GM18517 (cell line): ENCODE results near the gene SPSB4.

ENCODE experiments used
- ATAC-seq: cut with Tn5 transposase; IDR thresholded peaks from one replicate; pipeline ENCODE4 v1.9.1; 2021; ENCODE audit warnings: mild to moderate bottlenecking, moderate library complexity; ENCODE audit not compliant: unreplicated experiment

Gene SPSB4

DNA sequence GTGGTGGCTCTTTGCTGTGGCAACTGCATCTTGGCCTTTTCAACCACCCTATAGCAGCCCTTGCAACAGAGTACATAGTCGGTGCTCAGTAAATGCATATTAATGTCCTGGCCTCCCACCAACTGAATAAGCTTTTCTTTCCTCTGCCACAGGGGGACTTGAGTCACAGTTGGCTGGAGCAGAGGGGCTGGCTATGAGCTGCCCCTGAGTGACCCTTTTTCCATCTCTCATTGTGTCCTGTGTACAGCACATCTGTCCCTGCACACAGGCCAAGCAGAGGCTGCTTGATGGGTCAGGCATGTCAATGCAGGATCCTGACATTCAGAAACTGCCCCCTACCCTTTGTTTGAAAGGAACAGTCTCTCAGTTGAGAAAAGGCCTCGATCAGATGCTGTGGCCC is 22.4 kb downstream of the SPSB4 start:
- ATAC-seq: no peak

DNA sequence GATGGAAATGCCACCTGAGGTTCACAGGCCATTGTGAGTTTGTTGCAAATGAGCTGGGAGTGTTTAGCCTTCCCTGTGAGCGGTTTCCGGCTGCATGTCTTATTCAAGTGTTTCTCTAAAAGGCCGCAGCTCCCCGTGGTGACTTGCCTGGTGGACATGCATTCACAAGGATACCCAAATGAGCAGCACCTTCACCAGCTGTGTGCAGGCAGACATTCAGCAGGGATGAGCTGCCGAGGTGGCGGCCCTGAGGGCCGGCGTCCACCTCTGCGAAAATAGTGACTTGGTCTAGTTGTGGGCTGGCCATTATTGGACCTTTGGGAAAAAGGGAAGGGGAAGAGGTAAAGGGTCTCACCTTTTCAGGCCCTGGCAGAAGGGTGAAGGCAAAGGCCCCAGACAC is 23.4 kb downstream of the SPSB4 start:
- no peak for ATAC-seq

DNA sequence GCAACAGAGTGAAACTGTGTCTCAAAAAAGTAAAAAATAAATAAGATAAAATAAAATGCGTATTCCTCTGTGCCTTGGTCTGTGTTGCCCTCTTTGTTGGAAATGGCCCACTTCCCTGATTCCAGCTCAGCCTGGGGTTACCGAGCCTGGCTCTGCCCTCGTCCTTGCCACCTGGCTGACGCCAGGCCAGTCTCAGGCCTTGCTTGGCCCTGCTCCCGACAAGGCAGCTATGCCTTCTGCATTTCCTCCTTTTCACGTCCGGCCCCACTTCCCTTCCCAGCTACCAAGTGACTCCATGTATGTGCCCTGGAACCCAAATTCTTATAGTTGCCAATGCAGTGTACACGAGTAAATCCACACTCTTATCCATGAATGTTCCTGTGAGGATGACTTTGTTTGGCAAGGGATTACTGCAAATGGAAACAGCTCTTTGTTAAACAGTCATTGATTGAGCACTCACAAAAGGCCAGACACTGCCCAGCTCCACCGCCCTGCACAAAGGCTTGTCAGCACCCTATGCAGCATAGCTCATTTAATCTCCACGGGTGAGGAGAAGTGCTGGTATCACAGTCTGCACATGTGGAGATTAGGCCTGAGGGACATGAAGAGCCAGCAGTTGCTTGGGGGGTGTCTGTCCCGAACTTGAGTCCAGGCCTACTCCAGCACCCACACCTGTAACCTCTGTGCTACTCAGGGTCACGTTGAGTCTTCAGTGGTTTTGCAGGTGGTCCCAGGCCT is 25.1 kb downstream of the SPSB4 start:
- no peak for ATAC-seq

DNA sequence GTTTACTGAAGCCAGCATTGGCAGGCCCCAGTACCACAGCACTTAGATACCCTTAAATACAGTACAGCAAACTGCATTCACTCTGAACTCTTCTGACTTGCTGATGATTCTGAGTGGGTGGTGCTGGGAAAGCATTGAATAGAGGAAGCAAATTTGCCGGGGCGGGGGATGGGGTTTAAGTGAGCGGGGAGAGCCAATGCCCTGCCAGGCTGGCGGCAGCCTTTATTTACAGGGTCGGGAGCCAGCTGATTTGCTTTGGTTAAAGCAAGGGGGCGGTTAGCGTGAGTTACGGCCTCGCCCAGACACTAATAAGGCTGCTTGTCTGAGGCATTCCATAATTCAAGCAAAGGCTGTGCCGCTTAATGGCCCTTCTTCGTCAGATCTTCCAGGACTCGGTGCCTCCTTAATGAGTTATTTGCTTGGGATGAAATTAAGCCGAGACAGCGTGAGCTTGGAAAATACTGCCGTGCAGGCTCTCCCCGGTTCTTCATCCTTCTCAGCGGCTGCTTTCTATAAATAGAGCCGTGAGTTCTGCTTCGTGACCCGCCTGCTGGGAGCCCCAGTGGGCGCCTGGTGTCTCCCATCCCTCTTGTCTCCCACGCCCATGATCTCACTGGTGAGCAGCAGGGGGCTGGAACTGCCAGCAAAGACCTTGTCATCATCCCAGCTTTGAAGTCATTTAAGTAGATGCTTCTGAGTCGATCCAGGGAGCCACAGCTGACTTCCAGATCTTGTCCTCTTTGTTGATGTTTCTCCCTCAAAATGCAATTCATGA is 25.8 kb downstream of the SPSB4 start:
- no peak for ATAC-seq

DNA sequence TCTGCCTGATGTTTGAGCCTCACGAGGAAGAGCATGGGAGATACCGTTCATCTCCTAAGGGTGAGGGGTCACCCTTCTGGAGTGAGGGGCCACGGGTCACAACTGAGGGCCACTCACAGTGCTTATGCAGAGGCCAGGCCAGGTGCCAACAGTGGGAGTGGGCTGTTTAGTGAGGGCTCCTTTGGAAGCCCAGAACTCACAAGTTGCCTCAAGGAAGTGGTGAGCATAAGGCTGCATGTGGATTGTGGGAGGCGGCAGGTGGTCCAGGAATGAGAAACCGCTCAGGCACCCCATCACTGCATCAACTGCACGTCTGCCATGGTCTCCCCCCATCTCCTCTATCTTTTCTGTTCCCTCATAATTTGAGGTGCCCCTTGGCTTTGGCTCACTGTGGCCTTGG is 26.5 kb downstream of the SPSB4 start:
- no peak for ATAC-seq

GRCh38 chr3:141078200-141078599 is 27.1 kb downstream of the SPSB4 start:
- ATAC-seq: no peak

GRCh38 chr3:141080431-141080830 is 29.3 kb downstream of the SPSB4 start:
- ATAC-seq: no peak

DNA sequence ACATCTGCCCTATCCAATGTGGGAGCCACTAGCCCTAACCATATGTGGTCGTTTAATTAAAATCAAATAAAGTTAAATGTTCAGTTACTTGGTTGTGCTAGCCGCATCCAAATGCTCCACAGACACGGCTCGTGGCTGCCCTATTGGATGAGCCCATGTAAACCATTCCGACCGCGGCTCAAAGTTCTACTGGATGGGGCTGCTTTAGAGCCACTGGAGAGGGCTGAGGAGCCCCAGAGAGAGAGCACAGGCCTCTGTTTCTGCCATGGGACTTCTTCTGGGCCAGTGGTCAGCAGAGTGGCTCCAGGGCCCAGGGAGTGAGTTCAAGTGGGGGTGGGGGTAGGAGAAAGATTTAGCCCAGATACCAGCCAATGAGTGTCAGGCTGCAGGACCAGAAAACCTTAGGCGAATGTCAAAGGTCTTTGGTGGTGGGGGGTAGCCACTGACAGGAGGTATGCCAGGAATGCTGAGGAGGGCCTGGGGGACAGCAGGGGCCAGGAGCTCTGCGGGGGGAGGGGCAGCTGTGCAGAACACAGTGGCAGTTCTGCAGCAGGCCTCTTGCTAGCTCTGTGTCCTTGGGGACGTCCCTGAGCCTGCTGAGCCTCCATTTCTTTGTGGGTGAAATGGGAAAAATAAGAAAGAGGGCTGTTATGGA is 30.1 kb downstream of the SPSB4 start:
- no peak for ATAC-seq

DNA sequence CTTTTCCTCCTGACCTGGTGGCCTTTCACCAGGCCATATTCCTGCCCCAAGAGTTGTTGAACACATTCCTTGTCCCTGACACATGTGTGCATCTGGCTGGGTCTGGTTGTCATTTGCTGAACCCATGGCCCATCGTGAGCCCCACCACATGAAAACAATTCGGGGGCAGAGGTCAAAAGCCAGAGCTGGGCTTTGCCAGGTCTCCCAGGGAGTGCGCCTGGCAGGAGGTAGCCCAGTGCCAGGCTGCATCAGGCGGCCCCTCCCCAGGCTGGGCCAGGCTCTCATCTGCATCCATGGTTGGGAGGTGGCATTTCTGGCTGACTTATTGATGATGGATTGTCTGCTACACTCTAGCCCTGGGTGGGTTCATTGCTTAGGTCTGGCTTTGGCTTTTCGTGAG is 30.9 kb downstream of the SPSB4 start:
- no peak for ATAC-seq

- no peak for ATAC-seq
Observed at GRCh38 chr3:141083226-141083625, 32.1 kb downstream of the SPSB4 start.

GRCh38 chr3:141083836-141084649 is 32.9 kb downstream of the SPSB4 start:
- no peak for ATAC-seq

GRCh38 chr3:141085343-141086070 is 34.4 kb downstream of the SPSB4 start:
- ATAC-seq: no peak

GRCh38 chr3:141086188-141086587 is 35.0 kb downstream of the SPSB4 start:
- no peak for ATAC-seq

GRCh38 chr3:141087076-141087777 is 36.1 kb downstream of the SPSB4 start:
- no peak for ATAC-seq

DNA sequence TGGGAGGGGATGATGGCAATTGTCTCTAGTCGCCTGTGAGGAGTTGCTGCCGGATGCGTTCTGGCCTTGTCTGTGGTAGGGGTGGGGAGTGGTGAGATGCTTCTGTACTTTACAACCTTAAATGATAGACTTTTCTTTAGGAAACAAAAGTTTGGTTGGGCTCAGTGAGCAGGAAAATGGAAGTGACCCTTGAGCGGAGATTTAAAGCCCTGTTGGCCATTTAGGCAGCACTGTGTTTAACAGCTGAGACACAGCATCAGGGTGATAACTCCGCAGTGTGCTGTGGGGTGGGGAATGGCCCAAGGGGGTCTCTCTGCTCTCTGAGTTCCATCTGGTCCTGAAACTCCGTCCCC is 36.6 kb downstream of the SPSB4 start:
- ATAC-seq: no peak

DNA sequence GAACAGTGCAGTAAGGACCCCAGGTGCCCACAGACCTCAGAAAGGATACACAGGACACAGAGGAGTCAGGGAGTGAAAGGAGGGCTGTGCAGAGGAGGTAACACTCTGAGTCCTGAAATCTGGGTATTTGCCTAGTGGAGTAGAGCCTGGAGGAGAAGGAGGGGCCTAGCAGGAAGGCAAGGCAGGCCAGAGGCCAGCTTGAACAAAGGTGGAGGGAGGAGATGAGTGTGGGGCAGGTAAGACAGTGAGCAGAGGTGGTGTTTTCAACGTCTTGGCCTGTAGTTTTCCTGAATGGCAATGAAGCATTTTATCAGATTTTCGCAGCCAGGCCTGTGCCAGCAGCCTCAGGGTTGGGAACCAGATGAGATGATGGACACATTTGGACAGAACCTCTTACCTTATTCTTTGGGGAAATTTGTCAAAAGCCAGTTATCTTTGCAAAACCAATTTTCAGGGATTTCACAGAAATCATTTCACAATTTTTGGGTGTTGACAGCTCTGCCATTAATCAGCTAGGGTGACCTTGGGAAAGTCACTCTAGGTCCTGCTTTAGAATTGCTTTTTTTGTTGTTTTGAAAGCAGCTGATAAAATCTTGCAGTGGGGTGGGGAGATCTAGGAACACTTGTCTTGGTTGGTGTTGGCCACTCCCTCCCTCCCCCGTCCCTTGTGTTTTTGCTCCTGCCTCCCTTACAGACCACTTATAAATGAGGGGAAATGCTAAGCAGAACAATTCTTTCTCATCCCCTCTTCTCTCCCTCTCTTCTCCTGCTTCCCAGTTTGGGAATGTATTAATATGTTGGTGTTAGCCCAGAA is 38.4 kb downstream of the SPSB4 start:
- no peak for ATAC-seq

- ATAC-seq: no peak
Observed at GRCh38 chr3:141091426-141091825, 40.3 kb downstream of the SPSB4 start.

DNA sequence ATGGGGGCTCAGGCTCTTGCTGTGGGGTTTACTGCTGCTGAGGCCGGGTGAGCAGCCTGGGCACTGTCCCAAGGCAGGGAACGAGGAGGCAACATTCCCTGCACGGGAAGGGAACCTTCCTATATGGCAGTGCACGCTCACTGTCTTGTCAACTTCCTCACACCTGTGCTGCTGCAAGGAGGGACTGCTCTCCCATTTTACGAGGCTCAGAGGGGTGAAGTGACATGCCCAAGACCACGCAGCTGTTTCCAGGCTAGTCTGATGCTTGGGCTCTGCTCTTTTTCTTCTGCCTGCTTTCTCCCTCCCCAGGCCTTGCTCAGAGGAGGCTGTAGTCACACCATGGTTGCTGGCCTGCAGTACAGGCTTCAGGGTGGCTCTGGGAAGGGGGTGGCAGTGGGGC is 41.5 kb downstream of the SPSB4 start:
- no peak for ATAC-seq

DNA sequence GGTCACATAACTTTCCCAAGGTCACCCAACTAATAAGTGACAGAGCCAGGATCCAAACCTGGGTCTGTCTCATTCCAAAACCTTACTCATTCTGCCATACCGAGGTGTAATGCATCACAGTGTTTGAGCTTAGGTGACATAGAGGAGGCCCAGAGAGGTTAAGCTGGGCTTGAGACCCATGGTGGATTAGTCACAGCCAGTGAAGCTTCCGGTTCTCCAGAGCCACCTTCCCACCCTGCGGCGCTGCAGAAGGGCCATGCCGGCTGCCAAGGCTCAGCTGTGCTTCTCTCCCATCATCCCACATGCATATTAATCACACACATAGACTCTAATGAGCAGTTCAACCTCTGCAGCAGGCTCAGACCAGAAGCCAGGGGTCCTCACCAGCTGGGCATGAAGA is 42.2 kb downstream of the SPSB4 start:
- ATAC-seq: no peak
